DOHH2 (cell line): Measurements from ENCODE around the gene TRMT112.

Experiments used
- EZH2phosphoT487 ChIP-seq: fragments of 200-600 bp; sonication (generic); IDR thresholded peaks from 2 replicates; pipeline ENCODE4 v1.6.1; 2017; ENCODE audit warnings: borderline replicate concordance, mild to moderate bottlenecking, antibody characterized with exemption, low read length, moderate library complexity, mixed read lengths
- TF ChIP-seq, protein P1 (sequence below): fragments of 200-600 bp; sonication (generic); IDR thresholded peaks from one replicate; pipeline ENCODE4 v1.5.1; 2014; ENCODE audit warnings: antibody characterized with exemption, mild to moderate bottlenecking, low read depth, low read length; ENCODE audit not compliant: poor library complexity, severe bottlenecking

DNA sequence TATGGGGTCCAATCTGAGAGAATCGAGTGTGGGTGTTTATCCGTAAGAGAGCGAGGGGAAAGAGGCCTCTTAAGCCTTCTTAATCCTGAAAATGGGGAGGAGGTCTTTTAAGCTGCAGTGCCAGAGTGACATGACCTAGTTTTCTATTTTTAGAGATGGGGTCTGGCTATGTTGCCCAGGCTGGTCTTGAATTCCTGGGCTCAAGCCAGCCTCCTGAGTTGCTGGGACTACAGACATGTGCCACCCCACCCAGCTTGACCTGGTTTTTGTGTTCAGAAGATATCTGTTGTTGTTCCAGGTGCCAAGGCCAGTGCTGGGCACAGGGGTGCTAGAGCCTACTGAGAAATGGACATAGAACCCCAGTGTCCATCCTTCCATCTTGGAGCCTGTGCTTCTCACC, 34.3 kb downstream of the TRMT112 start:
- TF ChIP-seq, protein P1, sequence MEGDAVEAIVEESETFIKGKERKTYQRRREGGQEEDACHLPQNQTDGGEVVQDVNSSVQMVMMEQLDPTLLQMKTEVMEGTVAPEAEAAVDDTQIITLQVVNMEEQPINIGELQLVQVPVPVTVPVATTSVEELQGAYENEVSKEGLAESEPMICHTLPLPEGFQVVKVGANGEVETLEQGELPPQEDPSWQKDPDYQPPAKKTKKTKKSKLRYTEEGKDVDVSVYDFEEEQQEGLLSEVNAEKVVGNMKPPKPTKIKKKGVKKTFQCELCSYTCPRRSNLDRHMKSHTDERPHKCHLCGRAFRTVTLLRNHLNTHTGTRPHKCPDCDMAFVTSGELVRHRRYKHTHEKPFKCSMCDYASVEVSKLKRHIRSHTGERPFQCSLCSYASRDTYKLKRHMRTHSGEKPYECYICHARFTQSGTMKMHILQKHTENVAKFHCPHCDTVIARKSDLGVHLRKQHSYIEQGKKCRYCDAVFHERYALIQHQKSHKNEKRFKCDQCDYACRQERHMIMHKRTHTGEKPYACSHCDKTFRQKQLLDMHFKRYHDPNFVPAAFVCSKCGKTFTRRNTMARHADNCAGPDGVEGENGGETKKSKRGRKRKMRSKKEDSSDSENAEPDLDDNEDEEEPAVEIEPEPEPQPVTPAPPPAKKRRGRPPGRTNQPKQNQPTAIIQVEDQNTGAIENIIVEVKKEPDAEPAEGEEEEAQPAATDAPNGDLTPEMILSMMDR, result no peak
- TF ChIP-seq EZH2phosphoT487, result no peak
